ENCODE data around the gene GLT8D2. TPM values are rescaled to one million over a fixed set of nuclear protein-coding genes. Genes with fewer than 3 reads are reported as not detected.
A peak's percentile ranks its signal among the peaks of the same experiment; 100 is the strongest.

GLT8D2 gene
- total and polyA plus RNA-seq, 10 donors: 0.20 to 1.2 (median 0.67) TPM; not detected in 3

DNA sequence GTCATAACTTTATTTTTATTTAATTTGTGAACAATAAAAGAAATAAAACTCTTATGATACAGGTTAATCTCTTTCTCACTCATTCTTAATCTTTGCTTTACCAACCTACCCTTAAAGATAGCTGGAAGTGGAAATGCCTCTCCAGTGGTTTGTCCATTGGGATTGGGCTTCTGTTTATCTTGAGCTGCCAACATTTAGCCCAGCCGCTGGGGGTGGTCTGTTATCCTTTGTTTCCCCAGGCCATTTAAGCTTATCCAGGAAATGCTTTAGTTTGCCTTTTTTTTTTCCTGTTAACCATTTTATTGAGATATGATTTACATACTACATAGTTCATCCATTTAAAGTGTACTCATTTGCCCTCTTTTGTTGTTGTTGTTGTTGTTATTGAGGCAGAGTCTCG lies 76.1 kb downstream of the GLT8D2 start:
- Histone ChIP-seq H3K4me3 (no peak overlapping the region), H3K9me3 (no peaks in the 10 kb centered on the region), H3K36me3 (peaks cover 0 to 62% (median 14%) of the 10 kb centered on the region in 6 donors), H3K4me1 (peaks cover 0 to 78% (median 32%) of the 10 kb centered on the region in 6 donors), H3K27ac (no peak overlapping the region), H3K27me3 (replicated peaks in 1 of 7) (no peaks in the 10 kb centered on the region)
- WGBS, 5 donors: 65 to 84% (median 83%) methylated on average over 2 of the region's 2 CpGs
- intact Hi-C loops (cut with DNase I; ENCODE audit: low total_unique reads): no loop called here
- DNase-seq: no peak
- TF ChIP-seq, protein P1, sequence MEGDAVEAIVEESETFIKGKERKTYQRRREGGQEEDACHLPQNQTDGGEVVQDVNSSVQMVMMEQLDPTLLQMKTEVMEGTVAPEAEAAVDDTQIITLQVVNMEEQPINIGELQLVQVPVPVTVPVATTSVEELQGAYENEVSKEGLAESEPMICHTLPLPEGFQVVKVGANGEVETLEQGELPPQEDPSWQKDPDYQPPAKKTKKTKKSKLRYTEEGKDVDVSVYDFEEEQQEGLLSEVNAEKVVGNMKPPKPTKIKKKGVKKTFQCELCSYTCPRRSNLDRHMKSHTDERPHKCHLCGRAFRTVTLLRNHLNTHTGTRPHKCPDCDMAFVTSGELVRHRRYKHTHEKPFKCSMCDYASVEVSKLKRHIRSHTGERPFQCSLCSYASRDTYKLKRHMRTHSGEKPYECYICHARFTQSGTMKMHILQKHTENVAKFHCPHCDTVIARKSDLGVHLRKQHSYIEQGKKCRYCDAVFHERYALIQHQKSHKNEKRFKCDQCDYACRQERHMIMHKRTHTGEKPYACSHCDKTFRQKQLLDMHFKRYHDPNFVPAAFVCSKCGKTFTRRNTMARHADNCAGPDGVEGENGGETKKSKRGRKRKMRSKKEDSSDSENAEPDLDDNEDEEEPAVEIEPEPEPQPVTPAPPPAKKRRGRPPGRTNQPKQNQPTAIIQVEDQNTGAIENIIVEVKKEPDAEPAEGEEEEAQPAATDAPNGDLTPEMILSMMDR (IDR thresholded peaks at IDR 0.05 in 8 of 11, conservative IDR thresholded peaks at IDR 0.05 in 3 of 11): no peak
- no peak for TF ChIP-seq POLR2A (IDR thresholded peaks at IDR 0.05)
- no peak for TF ChIP-seq POLR2AphosphoS5 (IDR thresholded peaks at IDR 0.05)

DNA sequence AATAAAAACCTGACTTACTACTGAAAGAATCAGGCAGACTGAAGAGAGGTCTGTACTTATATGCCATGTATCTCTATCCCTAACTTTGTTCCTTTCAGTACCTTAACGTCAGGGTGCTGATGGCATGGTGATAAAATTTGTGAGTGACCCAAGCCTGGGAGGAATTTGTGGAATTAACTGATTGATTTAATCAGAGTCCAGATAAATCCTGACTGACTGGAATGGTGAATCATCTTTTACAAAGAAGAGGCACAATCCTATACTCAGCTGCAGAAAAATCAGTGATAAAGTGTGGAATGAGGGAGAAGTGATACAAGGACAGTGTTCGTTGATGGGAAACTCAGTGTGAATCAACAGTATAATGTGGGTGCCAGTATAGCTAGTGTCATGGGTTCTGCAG lies 80.6 kb downstream of the GLT8D2 start:
- H3K4me3 ChIP-seq: no peak overlapping the region
- TF ChIP-seq POLR2A (IDR thresholded peaks at IDR 0.05): no peak
- TF ChIP-seq, protein P1 (IDR thresholded peaks at IDR 0.05 in 8 of 11, conservative IDR thresholded peaks at IDR 0.05 in 3 of 11): no peak
- 71 to 81% (median 80%) methylated on average over 2 of the region's 2 CpGs for WGBS, 5 donors

DNA sequence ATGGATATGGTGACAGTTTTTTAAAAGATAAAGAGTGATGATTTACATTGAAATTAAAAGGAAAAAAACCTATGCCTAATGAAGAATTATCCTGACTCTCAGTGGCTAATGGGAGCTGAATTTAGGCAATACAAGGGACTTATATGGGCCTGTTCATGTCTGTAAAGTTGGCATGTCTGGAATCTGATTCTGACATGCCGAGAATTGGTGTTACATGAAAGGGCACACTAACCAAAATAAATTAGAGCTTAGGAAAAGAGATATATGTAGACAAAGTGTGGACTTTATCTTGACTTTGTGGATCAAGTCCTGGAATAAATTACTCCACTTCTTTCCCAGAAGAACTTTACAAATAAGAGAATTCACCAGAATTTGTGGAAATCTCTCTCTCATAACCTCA lies 83.3 kb downstream of the GLT8D2 start:
- Histone ChIP-seq H3K36me3 (peaks cover 0 to 20% (median 0%) of the 10 kb centered on the region in 6 donors), H3K27me3 (replicated peaks in 1 of 7) (no peaks in the 10 kb centered on the region), H3K9me3 (no peaks in the 10 kb centered on the region), H3K4me1 (peaks cover 23 to 90% (median 67%) of the 10 kb centered on the region in 6 donors), H3K27ac (peak overlapping the region; percentile 89 to 98 (median 96)), H3K4me3 (peak overlapping the region; percentile 61 to 93 (median 82))
- 42 to 62% (median 45%) methylated on average over 1 of the region's 1 CpG for WGBS, 5 donors
- intact Hi-C loops (cut with DNase I; ENCODE audit: low total_unique reads): no loop called here
- no peak for DNase-seq
- TF ChIP-seq POLR2A (IDR thresholded peaks at IDR 0.05) (no peak), POLR2AphosphoS5 (IDR thresholded peaks at IDR 0.05) (no peak)
- TF ChIP-seq, protein P1 (IDR thresholded peaks at IDR 0.05 in 8 of 11, conservative IDR thresholded peaks at IDR 0.05 in 3 of 11): no peak

More for the DNA sequence above, 80.6 kb downstream of the GLT8D2 start:
- H3K9me3 ChIP-seq: no peaks in the 10 kb centered on the region
- no peak for DNase-seq
- peaks cover 0 to 36% (median 3%) of the 10 kb centered on the region in 6 donors for H3K36me3 ChIP-seq
- intact Hi-C loops (cut with DNase I; ENCODE audit: low total_unique reads): no loop called here
- H3K4me1 ChIP-seq: peaks cover 22 to 89% (median 61%) of the 10 kb centered on the region in 6 donors
- no peak overlapping the region for H3K27ac ChIP-seq
- no peaks in the 10 kb centered on the region for H3K27me3 ChIP-seq (replicated peaks in 1 of 7)

DNA sequence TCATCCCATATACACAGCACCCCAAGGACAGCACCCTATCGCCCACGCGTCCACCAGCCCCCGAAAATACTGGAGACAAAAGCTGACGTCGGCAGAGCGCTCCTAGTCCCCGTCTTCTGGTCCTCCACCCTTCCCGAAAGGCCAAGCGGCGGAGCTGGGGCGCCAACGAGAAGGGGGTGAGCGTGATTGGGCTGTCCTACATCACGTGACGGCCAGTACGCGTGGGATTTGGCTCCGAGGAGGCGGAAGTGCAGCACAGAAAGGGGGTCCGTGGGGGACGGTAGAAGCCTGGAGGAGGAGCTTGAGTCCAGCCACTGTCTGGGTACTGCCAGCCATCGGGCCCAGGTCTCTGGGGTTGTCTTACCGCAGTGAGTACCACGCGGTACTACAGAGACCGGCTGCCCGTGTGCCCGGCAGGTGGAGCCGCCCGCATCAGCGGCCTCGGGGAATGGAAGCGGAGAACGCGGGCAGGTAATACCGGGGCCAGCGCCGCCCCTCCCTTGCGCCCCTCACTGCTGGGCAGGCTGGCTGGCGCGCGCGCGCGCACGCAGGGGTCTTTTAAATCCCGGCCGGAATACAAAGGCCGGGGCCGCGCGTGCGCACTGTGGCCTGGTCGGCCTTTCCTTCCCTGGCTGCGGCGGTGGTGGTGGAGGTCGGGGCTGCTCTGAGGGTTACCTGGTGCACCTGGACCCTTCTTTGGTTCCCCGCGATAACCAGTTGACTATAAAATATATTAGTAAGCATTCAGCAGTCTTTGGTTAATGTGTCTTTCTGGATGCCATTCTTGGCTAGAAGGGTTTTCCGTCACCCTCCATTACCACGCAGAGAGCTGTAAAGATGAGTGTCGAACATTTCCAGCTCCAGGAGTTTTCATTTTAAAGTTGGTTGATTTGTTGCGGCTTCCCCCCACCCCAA lies 84.1 kb downstream of the GLT8D2 start, which contains the start of gene TDG:
Gene TDG (plus strand): TSS at position 283 of the 915 bp plus-strand sequence. CDS start 166 bp downstream, at position 449.
- Histone ChIP-seq H3K9me3 (no peaks in the 10 kb centered on the region), H3K4me3 (peak within 1 kb of the TSS; percentile 61 to 93 (median 82)), H3K36me3 (peaks cover 0 to 20% (median 0%) of the 10 kb centered on the region in 6 donors), H3K4me1 (peaks cover 25 to 81% (median 62%) of the 10 kb centered on the region in 6 donors), H3K27ac (peak within 1 kb of the TSS; percentile 89 to 98 (median 96)), H3K27me3 (replicated peaks in 1 of 7) (no peaks in the 10 kb centered on the region)
- peak; percentile 36 to 83 (median 59) for TF ChIP-seq POLR2A (IDR thresholded peaks at IDR 0.05)
- TF ChIP-seq, protein P1 (IDR thresholded peaks at IDR 0.05 in 8 of 11, conservative IDR thresholded peaks at IDR 0.05 in 3 of 11): peak in 2 of 11 experiments; percentile 14 to 17
- TF ChIP-seq POLR2AphosphoS5 (IDR thresholded peaks at IDR 0.05): peak; percentile 96 to 98 (median 97)
- intact Hi-C loops (cut with DNase I; ENCODE audit: low total_unique reads): no loop called here
- DNase-seq: peak; percentile 100
- WGBS, 5 donors: 4 to 15% (median 6%) methylated on average over 43 to 64 of the region's 64 CpGs
